RWPE1 (cell line): ENCODE results near the gene GRAMD1A.
"Not testable (repeated sequence)": the region's sequence is repeated elsewhere in the genome, so short reads cannot be mapped to it uniquely, and the experiment has no call there.

ENCODE experiments used
- CTCF ChIA-PET: fragments of 350-600 bp; sonication (Branson Sonifier 250); formaldehyde crosslinking; extraction: SDS; loops from one replicate; lab custom pipeline; 2021; lab: Yijun Ruan, JAX
- POLR2A ChIA-PET: fragments of 400-600 bp; formaldehyde crosslinking; extraction: SDS; loops from one replicate; lab custom pipeline; 2020; ENCODE audit warnings: antibody characterized with exemption; ENCODE audit not compliant: low non-redundant PET; lab: Yijun Ruan, JAX
- DNase-seq: peaks from one replicate; pipeline ENCODE4 v3.0.0; 2012; ENCODE audit warnings: low spot score
- H3K27ac ChIP-seq: fragments of 450-650 bp; 2 replicates; pipeline ENCODE4 v1.5.1; 2017
- CTCF ChIP-seq: fragments of 450-650 bp; conservative IDR thresholded peaks from 2 replicates; pipeline ENCODE4 v1.5.1; 2017; ENCODE audit warnings: low read depth, mild to moderate bottlenecking

Gene GRAMD1A

GRCh38 chr19:35044317-35045117 is 44.4 kb downstream of the GRAMD1A start:
- TF ChIP-seq CTCF = peak; percentile 91
- ChIA-PET CTCF (interaction anchor here (0.5 to 2.2 kb wide), 27 partner anchors 9 to 595 kb away, joined by 3 to 15 read pairs (median 3); partner anchors contain the start of genes LGI4 and SCN1B), POLR2A (no interaction called here)
- DNase-seq = peak; percentile 65
- no peak overlapping the region for H3K27ac ChIP-seq

DNA sequence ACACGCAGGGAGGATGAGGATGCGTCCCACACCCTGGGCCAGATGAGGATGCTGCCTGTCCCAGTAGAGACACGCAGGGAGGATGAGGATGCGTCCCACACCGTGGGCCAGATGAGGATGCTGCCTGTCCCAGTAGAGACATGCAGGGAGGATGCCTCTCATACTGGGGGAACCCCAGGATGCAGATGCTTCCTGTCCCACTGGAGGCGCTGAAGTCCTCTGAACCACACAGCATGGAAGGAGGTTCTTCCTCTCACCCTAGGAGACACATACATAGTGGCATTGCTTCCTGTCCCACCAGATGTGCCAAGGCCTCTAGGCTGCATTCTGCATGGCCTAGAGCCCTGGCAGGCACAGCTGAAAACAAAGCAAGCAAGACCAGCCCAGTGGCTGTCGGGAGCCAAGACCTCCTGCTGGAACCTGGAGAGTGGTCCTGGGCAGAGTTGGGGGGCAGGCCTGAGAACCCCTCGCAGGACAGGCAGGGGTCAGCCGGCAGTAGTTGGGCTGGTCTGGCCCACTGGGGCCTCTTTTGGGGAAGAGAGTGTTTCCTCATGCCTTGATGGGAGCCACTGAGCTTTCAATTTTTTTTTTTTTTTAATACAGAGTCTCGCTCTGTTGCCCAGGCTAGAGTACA is 45.7 kb downstream of the GRAMD1A start:
- H3K27ac ChIP-seq = no peak overlapping the region; the same call in 1 of the 2 replicates
- DNase-seq = peak; percentile 44
- TF ChIP-seq CTCF = peak; percentile 23
- ChIA-PET CTCF (interaction anchor here (0.7 to 1.5 kb wide), 3 partner anchors 9 to 84 kb away, joined by 3 to 4 read pairs (median 3); no protein-coding TSS in a partner anchor), POLR2A (no interaction called here)

- CTCF ChIA-PET = interaction anchor here (1.2 to 1.5 kb wide), 2 partner anchors 9 kb away, joined by 3 to 4 read pairs; no protein-coding TSS in a partner anchor
- no peak overlapping the region; the same call in 1 of the 2 replicates for H3K27ac ChIP-seq
- no peak for TF ChIP-seq CTCF
- POLR2A ChIA-PET = no interaction called here
- DNase-seq = no peak
Observed at GRCh38 chr19:35046461-35046860, 46.3 kb downstream of the GRAMD1A start.

- CTCF ChIA-PET = interaction anchor here (0.6 to 1.1 kb wide), 5 partner anchors 11 to 111 kb away, joined by 3 to 6 read pairs (median 3); no protein-coding TSS in a partner anchor
- H3K27ac ChIP-seq = peak overlapping the region; percentile 62
- no peak for TF ChIP-seq CTCF
- DNase-seq = no peak
- POLR2A ChIA-PET = interaction anchor here (0.6 kb wide), 1 partner anchor 18 kb away, joined by 3 read pairs; no protein-coding TSS in a partner anchor
Observed at GRCh38 chr19:35048911-35049411, 48.8 kb downstream of the GRAMD1A start.

GRCh38 chr19:35049456-35049855 is 49.3 kb downstream of the GRAMD1A start:
- TF ChIP-seq CTCF = no peak
- H3K27ac ChIP-seq = peak overlapping the region; percentile 62
- ChIA-PET CTCF (interaction anchor here (0.6 to 1.1 kb wide), 3 partner anchors 12 to 110 kb away, joined by 3 to 5 read pairs (median 3); no protein-coding TSS in a partner anchor), POLR2A (interaction anchor here (0.6 kb wide), 1 partner anchor 18 kb away, joined by 3 read pairs; no protein-coding TSS in a partner anchor)
- DNase-seq = no peak

DNA sequence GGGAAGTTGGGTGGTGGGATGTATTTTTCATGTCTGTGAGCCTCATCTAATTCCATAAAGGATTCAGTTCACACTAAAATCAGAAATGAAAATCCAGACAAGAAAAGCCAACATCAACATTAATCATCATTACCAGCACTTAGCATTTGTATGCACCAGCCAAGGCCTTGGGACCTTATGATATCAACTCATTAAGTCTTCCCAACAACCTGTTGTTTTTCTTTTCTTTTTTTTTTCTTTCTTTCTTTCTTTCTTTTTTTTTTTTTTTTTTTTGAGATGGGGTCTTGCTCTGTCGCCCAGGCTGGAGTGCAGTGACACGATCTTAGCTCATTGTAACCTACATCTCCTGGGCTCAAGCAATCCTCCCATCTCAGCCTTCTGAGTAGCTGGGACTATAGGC is 50.5 kb downstream of the GRAMD1A start:
- not testable (repeated sequence) for H3K27ac ChIP-seq, DNase-seq
- CTCF ChIA-PET = interaction anchor here (0.7 kb wide), 1 partner anchor 36 kb away, joined by 3 read pairs; no protein-coding TSS in a partner anchor
- POLR2A ChIA-PET = interaction anchor here (0.7 kb wide), 1 partner anchor 125 kb away, joined by 10 read pairs; no protein-coding TSS in a partner anchor

DNA sequence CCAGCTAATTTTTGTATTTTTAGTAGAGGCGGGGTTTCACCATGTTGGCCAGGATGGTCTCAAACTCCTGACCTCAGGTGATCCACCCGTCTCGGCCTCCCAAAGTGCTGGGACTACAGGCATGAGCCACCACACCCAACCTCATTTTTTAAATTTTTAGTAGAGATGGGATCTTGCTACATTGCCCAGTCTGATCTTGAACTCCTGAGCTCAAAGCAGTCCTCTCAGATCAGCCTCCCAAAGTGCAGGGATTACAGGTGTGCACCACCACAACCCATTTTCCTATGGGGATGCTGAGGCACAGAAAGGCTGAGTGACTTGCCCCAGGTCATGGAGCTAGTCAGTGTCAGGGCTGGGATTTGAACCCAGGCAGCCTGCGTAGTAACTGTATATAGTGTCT is 51.1 kb downstream of the GRAMD1A start:
- H3K27ac ChIP-seq, CTCF ChIA-PET, DNase-seq: not testable (repeated sequence)
- POLR2A ChIA-PET = interaction anchor here (0.7 kb wide), 1 partner anchor 125 kb away, joined by 10 read pairs; no protein-coding TSS in a partner anchor
